GM12873 (cell line): ENCODE data around the gene RABAC1.

Experiments
- TF ChIP-seq, protein P1 (sequence below): IDR thresholded peaks from 2 replicates; pipeline ENCODE4 v1.5.1; 2012; ENCODE audit warnings: low read depth, mild to moderate bottlenecking, moderate library complexity, low read length, control low read depth; ENCODE audit not compliant: insufficient read depth; ENCODE audit errors: missing control alignments

The RABAC1 gene

DNA sequence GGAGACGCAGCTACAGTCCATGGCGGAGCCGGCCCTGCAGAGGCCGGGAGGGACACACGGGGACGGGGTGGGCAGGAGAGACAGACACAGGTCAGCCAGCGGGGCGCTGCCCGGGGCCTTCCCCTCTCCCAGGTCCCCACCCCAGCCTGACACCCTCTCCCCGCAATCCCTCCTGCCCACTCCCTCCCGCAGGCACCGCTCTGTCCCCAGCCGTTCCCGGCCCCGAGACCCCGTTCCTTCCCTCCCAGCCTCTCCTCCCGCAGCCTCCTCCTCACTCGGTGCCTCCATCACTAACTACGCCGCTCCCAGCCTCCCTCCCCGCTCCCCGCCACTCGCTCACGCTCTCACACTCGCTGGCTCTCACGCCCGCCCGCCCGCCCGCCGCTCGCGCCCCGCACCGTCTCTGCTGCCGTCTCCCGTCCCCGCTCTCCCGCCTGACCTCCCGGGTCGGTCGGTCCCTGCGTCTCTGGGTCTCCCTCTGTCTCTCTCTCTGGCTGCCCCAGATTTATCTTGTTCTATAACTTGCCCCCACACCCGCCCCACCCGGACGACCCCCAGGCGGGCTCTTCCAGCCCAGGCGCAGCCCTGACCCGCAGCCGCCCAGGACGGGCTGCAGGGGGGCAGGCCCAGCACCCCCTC is 46.1 kb downstream of the RABAC1 start:
- TF ChIP-seq, protein P1, sequence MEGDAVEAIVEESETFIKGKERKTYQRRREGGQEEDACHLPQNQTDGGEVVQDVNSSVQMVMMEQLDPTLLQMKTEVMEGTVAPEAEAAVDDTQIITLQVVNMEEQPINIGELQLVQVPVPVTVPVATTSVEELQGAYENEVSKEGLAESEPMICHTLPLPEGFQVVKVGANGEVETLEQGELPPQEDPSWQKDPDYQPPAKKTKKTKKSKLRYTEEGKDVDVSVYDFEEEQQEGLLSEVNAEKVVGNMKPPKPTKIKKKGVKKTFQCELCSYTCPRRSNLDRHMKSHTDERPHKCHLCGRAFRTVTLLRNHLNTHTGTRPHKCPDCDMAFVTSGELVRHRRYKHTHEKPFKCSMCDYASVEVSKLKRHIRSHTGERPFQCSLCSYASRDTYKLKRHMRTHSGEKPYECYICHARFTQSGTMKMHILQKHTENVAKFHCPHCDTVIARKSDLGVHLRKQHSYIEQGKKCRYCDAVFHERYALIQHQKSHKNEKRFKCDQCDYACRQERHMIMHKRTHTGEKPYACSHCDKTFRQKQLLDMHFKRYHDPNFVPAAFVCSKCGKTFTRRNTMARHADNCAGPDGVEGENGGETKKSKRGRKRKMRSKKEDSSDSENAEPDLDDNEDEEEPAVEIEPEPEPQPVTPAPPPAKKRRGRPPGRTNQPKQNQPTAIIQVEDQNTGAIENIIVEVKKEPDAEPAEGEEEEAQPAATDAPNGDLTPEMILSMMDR, result no peak

DNA sequence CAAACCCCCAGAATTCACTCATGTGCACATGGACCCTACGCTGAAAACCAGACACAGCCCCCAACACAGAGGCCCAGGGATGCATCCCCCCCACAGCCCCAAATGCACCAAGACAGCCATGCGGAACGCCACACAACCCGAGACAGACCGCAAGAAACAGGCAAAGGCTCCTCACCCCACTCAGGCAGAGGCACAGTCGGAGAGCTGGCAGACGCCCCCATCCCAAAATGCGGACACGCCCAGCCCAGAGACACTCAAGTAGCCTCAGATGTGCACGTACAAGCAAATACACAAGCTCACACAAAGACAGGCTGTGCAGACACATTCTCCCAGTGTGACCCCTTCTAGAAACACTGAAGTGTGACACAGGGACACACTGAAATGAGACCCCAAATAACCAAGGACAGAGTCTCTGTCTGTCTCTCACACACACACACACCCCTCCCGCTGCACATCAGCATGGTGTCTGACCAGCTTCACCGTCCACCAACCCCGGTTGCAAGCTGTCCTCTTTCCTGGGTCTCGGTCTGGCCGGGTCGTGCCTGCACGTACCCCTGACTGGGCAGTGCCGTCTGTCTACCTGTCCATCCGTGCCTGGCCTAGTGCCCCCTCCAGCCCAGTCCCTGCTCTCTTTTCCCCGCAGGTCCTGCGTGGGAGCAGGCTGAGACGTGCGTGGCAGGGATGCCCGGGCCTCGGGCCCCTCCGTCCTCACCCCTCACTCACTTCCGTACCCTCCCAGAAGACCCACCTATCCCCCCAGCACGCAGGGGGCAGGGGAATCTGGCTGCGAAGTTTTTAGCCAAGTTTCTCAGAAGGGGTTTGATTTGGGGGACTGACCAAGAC is 47.0 kb downstream of the RABAC1 start:
- TF ChIP-seq, protein P1, result no peak

DNA sequence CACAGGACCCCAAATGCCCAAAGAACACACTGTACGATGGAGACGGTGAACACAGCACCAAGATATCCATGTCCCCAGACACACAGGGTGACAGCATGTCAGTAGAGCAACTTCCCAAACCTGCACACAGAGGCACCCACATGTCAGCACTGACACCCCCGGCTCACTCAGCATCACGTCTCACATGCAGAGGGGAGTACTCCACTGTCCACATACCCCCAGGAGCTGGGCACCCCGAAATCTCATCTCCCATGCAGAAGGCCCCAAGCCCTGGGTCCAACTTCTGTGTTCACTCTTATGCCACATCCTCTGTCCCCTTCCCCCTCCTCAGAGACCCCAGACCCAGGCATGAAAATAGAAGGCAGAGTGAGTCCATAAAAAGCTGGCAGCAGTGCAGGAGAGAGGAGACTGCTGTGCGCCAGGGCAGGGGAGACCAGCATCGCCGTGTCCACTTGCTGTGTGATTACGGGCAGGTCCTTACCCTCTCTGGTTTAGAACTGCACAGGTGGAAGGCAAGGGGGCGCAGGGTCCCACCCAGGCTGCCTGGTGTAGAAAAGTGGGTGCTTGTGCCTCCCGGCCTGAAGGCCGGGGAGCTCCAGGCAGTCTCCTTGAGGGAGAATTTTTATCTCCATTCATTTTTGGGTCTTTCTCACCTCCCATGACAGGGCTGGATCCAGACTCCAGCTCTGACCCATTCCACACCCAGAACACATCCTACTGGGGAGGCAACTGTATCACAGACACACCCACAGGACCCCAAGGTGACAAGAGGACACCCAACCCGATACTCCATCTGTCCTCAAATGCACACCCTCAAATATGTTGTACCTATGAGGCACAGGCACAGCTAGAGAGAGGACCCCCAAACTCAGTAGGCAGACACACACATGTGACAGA is 47.9 kb downstream of the RABAC1 start:
- TF ChIP-seq, protein P1, result no peak

DNA sequence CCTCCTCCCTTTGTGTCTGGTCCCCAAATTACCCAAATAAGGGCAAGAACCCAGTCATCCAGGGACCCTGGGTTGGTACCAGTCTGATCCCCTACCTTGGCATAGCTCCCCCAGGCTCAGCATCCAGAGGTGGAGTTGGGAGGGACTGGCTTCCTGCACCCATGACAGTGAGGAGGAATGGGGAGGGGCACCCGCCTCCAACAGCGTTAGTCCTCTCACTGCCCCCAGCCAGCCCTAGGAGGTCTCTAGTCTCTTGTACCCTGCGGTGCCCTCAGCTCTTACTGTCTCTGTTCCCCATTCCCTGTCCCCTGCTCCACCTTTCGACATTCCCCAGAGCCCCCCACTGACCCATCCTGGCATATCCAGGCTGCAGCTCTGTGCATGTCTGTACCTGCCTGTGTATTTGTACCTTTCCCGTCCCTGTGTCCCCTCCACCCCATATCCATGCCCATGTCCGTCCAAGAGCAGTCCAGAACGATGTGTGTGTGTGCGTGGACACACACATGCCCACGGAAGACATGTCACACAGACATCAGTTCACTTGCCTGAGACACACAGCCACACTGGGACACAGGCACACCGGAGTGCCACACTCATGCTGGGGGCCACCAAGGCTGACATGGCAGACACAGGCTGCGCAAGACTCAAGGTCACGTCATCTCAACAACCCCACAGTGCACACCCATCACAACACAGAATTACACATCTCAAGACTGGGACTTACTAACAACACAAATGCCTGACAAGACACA is 48.7 kb downstream of the RABAC1 start:
- TF ChIP-seq, protein P1, result no peak

DNA sequence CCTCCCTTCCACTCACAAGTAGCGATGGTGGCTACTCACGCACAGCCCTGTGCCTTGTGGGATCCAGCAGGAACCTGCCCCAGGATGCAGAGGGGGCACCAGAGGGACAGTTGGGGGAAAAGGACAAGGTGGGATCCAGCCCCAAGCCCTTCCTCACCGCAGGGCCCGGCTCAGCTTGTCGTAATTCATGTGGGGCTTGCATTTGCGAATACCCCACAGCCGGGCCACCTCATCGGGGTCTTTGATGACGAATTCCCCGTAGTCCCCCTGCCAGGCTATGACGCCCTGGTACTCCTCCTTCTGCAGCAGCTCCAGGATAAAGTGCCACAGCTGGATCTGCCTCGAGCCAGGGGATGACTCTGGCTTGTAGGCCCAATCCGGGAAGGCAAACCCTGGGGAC is 49.4 kb downstream of the RABAC1 start:
- TF ChIP-seq, protein P1, result no peak

DNA sequence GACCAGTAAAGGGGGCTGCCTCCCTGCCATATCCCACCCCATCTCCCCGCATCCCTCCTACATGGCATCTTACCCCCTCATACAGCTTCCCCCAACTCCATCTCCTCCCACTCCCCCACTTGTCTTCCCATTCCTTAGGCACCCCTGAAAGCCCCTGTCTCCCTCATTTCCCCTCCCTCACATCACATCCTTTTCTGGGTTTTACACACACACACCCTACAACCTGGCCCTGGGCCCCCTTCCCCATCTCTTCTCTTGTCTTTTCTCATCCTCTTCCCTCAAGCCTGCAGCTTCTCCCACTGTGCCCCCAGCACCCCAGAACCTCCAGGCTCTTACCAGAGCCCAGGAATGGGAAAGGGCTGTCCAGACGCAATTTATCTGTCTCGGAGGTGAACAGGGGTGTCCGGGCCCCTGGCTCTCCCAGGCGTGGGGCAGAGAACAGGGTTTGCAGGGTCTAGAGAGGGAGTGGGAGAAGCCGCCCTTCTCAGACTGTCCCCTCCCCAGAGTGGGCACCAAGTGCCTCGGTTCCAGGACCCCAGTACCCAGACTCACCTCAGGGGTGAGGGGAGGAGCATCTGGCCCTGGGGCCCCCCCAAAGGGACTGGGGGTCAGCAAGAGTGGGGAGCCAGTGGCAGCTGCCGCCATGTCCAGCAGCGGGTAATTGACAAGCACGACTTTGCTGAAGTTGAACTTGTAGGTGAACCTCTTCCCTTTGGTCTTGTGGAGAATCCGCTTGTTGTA is 50.2 kb downstream of the RABAC1 start:
- TF ChIP-seq, protein P1, result no peak
